PC-3 (cell line): ENCODE results near the gene RAB6C.
"Not testable (repeated sequence)": the region's sequence is repeated elsewhere in the genome, so short reads cannot be mapped to it uniquely, and the experiment has no call there.

Experiments used
- CTCF ChIP-seq: fragments of 300-600 bp; sonication (generic); conservative IDR thresholded peaks from 2 replicates; pipeline ENCODE4 v1.5.1; 2017; ENCODE audit warnings: antibody characterized with exemption, low read depth, mild to moderate bottlenecking, low read length
- EZH2 ChIP-seq: fragments of 300-600 bp; sonication (generic); IDR thresholded peaks from one replicate; pipeline ENCODE4 v1.6.1; 2017; ENCODE audit warnings: antibody characterized with exemption, mild to moderate bottlenecking, low read length; ENCODE audit not compliant: unreplicated experiment
- EZH2phosphoT487 ChIP-seq: fragments of 300-600 bp; sonication (generic); IDR thresholded peaks from 2 replicates; pipeline ENCODE4 v1.6.1; 2018; ENCODE audit warnings: mild to moderate bottlenecking, antibody characterized with exemption, low read length, borderline replicate concordance

- TF ChIP-seq CTCF, EZH2, EZH2phosphoT487: not testable (repeated sequence)
Observed at GRCh38 chr2:130020069-130020468, 40.6 kb downstream of the RAB6C start.
